Measurements from ENCODE around the gene MCMBP.

Gene MCMBP

DNA sequence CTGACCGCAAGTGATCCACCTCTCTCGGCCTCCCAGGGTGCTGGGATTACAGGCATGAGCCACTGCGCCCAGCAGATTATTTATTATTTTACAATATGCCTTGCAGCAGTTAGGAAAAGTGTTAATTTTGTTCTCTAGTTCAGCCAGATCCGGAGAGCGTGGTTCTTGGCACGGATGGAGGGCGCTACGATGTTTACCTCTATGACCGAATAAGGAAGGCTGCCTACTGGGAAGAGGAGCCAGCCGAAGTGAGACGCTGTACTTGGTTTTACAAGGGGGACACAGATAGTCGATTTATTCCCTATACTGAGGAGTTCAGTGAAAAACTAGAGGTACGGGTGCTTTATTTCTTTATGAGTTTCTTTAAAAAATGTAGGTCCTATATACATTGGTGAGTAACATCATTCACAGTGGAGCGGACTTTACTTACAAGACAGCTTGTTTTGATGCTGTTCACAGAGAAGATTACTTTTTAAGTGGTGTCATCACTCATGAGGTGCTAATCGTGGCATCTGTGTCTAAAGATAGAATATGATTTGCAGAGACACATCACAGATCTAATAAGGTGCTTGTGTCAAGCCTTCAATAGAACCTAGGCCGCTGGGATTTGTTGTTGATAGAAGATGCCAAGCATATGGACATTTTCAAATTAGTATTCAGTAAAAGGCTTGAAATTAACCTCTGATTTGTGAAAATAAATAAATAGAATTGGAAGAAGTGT lies 31.5 kb upstream of the MCMBP start:
- TF ChIP-seq, protein P1, sequence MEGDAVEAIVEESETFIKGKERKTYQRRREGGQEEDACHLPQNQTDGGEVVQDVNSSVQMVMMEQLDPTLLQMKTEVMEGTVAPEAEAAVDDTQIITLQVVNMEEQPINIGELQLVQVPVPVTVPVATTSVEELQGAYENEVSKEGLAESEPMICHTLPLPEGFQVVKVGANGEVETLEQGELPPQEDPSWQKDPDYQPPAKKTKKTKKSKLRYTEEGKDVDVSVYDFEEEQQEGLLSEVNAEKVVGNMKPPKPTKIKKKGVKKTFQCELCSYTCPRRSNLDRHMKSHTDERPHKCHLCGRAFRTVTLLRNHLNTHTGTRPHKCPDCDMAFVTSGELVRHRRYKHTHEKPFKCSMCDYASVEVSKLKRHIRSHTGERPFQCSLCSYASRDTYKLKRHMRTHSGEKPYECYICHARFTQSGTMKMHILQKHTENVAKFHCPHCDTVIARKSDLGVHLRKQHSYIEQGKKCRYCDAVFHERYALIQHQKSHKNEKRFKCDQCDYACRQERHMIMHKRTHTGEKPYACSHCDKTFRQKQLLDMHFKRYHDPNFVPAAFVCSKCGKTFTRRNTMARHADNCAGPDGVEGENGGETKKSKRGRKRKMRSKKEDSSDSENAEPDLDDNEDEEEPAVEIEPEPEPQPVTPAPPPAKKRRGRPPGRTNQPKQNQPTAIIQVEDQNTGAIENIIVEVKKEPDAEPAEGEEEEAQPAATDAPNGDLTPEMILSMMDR (IDR thresholded peaks at IDR 0.05; ENCODE audit: insufficient read depth, low read length, missing control alignments), result no peak
- no peak for DNase-seq (ENCODE audit: low read depth, low spot score)
- ChIA-PET CTCF (no interaction called here), POLR2A (no interaction called here)
- H3K4me3 ChIP-seq (ENCODE audit: low read depth, low read length), result no peak overlapping the region

DNA sequence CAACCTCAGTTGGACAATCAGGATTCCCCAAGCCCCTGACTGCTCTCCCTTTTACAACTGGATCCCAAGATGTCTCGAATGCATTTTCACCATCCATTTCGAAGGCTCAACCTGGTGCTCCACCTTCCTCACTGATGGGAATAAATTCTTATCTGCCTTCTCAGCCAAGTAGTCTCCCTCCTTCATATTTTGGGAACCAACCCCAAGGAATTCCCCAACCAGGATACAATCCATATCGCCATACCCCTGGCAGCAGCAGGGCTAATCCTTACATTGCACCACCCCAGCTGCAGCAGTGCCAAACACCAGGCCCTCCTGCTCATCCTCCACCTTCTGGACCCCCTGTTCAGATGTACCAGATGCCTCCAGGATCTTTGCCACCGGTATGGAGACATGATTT lies 25.9 kb upstream of the MCMBP start:
- DNase-seq (ENCODE audit: low read depth, low spot score), result no peak
- CTCF ChIA-PET, result no interaction called here
- TF ChIP-seq, protein P1 (IDR thresholded peaks at IDR 0.05; ENCODE audit: insufficient read depth, low read length, missing control alignments), result no peak
- POLR2A ChIA-PET, result no interaction called here
- H3K4me3 ChIP-seq (ENCODE audit: low read depth, low read length), result no peak overlapping the region

DNA sequence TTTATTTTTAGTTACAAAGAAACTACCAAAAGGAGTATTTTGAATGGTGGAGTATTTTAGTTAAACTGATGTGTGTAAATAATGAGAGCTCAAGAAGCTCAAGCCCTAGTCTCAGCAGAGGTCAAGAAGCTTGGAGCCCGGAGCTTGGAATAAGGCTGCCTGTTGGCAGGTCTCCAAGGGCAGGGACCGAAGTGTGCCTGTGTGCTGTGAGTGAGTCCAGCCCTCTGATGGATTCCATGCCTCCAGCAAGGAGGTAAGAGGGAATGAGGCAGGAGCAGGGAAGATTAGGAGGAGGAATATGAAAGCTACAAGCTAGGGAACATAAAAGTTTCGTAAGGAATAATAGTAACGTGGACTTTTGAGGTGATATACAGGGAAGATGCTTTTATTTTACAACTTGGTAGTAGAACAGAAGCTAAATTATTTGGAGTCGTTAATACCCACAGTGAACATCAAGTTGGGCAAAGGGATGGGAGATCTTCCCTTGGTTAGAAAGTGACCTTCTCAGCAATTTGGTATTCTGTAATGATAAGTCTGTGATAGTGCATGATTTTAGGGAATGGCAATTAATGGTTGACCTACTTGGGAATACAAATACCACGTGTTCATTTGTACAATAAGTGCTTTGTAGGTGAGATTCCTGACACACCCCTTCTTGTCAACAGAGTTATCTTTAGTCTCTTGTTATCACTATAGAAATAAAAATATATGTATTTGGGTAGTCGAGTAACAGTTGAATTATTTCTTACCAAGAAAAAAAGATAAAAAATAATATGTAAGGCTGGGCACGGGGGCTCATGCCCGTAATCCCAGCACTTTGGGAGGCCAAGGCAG lies 24.5 kb upstream of the MCMBP start:
- ChIA-PET CTCF (interaction anchor here (0.9 to 2.6 kb wide), 3 partner anchors 9 to 210 kb away, joined by 4 to 11 read pairs (median 4); no protein-coding TSS in a partner anchor), POLR2A (no interaction called here)
- TF ChIP-seq, protein P1 (IDR thresholded peaks at IDR 0.05; ENCODE audit: insufficient read depth, low read length, missing control alignments), result no peak
- no peak overlapping the region for H3K4me3 ChIP-seq (ENCODE audit: low read depth, low read length)
- no peak for DNase-seq (ENCODE audit: low read depth, low spot score)

DNA sequence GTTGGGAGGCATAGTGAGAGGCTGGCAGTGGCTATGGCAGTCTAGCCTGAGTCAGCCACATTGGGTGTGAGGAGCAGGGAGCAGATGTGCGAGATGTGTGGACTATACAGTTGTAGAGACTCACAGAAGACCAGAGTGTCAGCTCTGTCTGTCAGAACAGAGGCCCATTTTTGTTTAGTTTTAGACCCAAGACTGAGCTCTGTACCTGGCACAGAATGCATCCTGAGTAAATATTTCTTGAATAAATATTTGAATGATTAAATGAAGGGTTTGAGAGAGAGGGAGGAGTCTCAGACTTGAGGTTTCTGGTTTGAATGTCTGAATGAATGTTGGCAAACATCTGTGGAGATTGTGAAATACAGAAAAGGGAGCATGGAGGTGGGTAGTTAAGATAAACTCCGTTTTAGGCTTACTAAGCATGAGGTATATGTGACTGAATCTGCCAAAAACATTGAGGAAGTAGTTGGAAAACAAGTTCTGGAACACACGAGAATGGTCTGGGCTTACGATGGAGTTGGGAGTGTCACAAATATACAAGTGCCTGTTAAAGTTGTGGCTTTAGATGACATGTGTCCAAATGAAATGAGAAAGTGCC lies 23.5 kb upstream of the MCMBP start:
- H3K4me3 ChIP-seq (ENCODE audit: low read depth, low read length), result no peak overlapping the region
- TF ChIP-seq, protein P1 (IDR thresholded peaks at IDR 0.05; ENCODE audit: insufficient read depth, low read length, missing control alignments), result no peak
- POLR2A ChIA-PET, result no interaction called here
- CTCF ChIA-PET, result interaction anchor here (0.9 to 2.6 kb wide), 3 partner anchors 10 to 209 kb away, joined by 4 to 11 read pairs (median 4); no protein-coding TSS in a partner anchor
- no peak for DNase-seq (ENCODE audit: low read depth, low spot score)

DNA sequence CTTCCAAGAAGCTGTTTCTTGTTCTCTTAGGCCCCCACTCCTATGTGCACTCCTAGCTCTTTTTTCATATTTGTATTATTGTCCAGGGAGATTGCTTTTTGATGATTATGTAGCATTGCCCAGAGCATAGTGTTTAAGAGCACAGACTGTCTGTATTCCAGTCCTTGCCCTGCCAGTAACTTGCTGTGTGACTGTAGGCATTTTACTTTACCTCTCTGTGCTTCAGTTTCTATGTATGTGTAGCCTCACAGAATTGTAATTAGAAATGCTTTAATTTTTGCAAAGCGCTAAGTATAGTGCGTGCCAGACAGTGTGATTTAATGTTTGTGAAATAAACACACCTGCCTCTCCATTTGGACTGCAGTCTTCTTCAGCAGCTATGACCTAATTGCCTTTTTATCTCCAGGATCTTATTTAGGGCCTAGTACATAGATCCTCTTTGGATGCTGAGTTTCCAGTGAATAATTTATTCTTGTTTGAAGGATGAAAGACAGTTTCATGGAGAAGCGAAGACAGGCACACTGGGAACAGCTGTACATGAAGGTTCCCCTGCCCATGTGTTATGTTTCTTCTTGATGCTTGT lies 21.3 kb upstream of the MCMBP start:
- DNase-seq (ENCODE audit: low read depth, low spot score), result no peak
- ChIA-PET POLR2A (interaction anchor here (1.9 kb wide), 1 partner anchor 21 kb away, joined by 18 read pairs; the partner anchor contains the start of gene MCMBP), CTCF (no interaction called here)
- H3K4me3 ChIP-seq (ENCODE audit: low read depth, low read length), result peak overlapping the region; percentile 40
- TF ChIP-seq, protein P1 (IDR thresholded peaks at IDR 0.05; ENCODE audit: insufficient read depth, low read length, missing control alignments), result no peak
